ENCODE measurements around the gene PUS7. TPM values are rescaled to one million over a fixed set of nuclear protein-coding genes. Genes with fewer than 3 reads are reported as not detected.

The PUS7 gene
- total and polyA plus RNA-seq, 12 donors, result 2.6 to 8.0 (median 4.9) TPM

- TF ChIP-seq, protein P1, sequence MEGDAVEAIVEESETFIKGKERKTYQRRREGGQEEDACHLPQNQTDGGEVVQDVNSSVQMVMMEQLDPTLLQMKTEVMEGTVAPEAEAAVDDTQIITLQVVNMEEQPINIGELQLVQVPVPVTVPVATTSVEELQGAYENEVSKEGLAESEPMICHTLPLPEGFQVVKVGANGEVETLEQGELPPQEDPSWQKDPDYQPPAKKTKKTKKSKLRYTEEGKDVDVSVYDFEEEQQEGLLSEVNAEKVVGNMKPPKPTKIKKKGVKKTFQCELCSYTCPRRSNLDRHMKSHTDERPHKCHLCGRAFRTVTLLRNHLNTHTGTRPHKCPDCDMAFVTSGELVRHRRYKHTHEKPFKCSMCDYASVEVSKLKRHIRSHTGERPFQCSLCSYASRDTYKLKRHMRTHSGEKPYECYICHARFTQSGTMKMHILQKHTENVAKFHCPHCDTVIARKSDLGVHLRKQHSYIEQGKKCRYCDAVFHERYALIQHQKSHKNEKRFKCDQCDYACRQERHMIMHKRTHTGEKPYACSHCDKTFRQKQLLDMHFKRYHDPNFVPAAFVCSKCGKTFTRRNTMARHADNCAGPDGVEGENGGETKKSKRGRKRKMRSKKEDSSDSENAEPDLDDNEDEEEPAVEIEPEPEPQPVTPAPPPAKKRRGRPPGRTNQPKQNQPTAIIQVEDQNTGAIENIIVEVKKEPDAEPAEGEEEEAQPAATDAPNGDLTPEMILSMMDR (IDR thresholded peaks at IDR 0.05), result no peak
- intact Hi-C loops (cut with DNase I), result no loop called here
- Histone ChIP-seq H3K27ac (no peak overlapping the region), H3K4me1 (no peaks in the 10 kb centered on the region), H3K36me3 (no peaks in the 10 kb centered on the region), H3K27me3 (no peaks in the 10 kb centered on the region), H3K4me3 (no peak overlapping the region), H3K9me3 (no peaks in the 10 kb centered on the region)
- ATAC-seq (no peak), DNase-seq (no peak)
- 91% methylated on average over 5 of the region's 5 CpGs for WGBS, 2 donors
Observed at GRCh38 chr7:105408791-105409410, 113.2 kb downstream of the PUS7 start.

Other genes with a start within 250 kb of the PUS7 start
- gene SRPK2, start 133.3 kb downstream of the PUS7 start, total RNA-seq, result 10 to 100 TPM; 30.3 to 40.4 (median 36.6) TPM
- gene SRPK2, start 133.3 kb downstream of the PUS7 start, polyA plus RNA-seq, result 10 to 100 TPM; 10.5 to 11.1 TPM
- 10 to 100 TPM; 11.4 to 15.3 (median 13.1) TPM for gene RINT1, start 9.9 kb upstream of the PUS7 start, total RNA-seq
- gene RINT1, start 9.9 kb upstream of the PUS7 start, polyA plus RNA-seq, result 10 to 100 TPM in 1 of 2 donors, 1 to 10 TPM in 1; 8.1 to 28.2 TPM
- gene EFCAB10, start 59.2 kb upstream of the PUS7 start, total RNA-seq, result not detected
- not detected for gene EFCAB10, start 59.2 kb upstream of the PUS7 start, polyA plus RNA-seq

All from heart right ventricle (tissue), 16 donors.